Ecto neural progenitor cell (in vitro differentiated cells): ENCODE results near the gene OSM.
"Not testable (repeated sequence)": the region's sequence is repeated elsewhere in the genome, so short reads cannot be mapped to it uniquely, and the experiment has no call there.

Source experiments
- DNase-seq: peaks from one replicate; pipeline ENCODE4 v3.0.0-alpha.2; 2018; ENCODE audit warnings: low spot score

Gene OSM

DNA sequence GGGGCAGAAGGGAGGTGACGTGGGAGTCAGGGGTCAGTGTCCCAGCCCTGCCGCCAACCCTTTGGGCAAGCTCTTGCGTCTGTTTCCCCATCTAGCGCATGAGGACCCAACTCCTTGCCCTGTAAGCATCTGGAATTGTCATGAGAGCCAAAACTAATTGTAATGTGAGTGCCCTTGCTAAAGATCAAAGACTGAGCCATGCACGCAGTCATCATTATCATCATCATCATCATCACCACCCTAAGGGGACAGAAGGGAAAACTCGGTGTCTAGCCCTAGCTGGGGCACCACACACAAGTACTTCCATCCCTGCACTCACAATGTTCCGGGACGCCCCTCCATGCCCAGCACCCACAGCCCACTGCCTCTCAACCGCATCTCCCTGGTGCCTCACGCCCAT, 22.6 kb downstream of the OSM start:
- DNase-seq = no peak

DNA sequence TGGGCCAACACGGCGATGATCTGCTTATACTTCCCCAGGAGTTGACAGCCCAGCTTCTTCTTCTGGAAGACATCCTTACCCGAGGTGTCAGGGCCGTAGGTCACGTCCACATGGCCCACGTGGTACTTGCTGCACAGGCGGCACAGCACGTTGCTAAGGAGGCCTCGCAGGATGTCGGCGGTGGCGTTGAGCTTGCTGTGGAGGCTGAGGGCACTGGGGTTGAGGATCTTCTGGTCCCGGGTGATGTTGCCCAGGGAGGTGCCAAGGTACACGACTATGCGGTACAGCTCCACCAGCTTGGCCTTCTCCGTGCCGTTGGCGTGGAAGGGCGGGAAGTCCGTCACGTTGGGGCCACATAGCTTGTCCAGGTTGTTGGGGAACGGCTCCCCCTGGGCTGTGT, 23.0 kb downstream of the OSM start:
- no peak for DNase-seq

DNA sequence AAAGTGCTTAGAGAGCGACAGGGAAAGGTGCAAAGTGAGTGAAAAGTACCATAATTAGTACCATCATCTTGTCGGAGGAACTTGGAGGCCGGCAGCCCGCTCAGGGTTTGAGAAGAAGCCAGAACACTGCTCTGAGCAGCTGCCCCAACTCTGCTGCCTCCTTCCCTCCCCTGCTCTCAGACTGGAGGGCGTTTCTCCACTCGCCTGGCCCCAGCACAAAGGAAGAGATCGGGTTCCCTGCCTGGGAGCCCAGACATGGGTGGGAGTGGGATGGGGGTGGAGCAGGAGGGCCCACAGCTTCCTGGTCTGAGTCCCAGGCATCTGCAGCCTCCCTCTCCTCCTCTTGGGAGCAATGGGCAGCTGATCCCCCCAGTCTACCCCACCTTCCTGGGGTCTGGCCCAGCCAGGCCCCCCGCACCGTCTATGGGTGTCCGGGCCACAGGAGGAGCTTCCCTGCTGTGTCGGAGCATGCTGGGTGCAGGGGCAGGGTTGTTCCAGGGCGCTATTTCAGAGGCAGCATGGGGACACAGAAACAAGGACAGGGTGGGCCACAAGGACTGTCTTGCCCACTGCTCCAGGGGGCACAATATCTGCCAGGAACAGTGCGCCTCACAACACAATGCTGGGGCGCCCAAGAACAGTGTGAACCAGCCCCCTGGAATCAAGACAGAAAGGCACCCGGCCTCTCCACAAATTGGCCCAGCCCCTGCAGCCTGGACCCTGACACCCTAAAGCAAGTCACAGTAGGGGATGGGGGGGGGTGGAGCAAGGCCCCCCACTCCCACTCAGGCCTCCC, 24.9 kb downstream of the OSM start:
- DNase-seq = no peak

DNA sequence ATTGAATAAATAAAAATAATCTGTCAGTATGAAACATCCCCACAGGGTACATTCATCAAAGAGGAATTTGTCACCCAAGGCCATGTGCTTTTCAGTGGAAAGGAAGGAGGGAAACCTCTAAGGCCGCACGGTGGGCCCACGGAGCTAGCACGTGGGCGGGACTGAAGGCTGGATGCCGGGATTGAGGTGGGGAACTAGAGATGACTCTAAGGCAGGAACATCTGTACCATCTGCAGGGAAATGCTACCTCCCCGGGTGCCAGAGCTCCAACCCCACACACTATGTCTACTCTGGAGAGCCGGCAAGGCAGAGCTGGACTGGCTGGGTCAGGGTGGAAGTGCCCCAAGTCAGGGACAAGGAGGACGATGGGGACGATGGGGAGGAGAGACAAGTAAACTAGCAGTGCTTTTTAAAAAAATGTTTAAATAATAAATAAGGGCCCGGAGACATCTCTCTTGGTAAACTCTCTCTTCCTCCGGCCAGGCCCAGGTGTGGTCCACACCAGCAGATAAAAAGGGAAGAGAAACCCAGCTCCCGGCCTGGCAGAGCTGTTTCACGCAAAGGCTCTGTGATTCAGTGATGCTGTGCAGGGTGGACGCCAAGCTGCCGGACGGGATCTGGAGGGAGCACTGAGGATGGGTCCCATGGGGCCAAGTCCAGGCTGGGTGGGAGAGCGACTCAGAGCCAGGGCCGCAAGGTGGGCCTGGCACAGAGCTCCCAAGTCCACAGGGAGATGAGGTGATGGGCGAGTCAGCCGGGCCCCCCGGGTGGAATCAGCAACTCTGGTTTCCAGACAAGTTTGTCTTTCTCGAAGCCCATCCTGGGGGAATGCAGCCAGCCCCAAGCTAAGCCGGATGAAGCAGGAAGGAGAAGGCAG, 25.9 kb downstream of the OSM start:
- no peak for DNase-seq

DNA sequence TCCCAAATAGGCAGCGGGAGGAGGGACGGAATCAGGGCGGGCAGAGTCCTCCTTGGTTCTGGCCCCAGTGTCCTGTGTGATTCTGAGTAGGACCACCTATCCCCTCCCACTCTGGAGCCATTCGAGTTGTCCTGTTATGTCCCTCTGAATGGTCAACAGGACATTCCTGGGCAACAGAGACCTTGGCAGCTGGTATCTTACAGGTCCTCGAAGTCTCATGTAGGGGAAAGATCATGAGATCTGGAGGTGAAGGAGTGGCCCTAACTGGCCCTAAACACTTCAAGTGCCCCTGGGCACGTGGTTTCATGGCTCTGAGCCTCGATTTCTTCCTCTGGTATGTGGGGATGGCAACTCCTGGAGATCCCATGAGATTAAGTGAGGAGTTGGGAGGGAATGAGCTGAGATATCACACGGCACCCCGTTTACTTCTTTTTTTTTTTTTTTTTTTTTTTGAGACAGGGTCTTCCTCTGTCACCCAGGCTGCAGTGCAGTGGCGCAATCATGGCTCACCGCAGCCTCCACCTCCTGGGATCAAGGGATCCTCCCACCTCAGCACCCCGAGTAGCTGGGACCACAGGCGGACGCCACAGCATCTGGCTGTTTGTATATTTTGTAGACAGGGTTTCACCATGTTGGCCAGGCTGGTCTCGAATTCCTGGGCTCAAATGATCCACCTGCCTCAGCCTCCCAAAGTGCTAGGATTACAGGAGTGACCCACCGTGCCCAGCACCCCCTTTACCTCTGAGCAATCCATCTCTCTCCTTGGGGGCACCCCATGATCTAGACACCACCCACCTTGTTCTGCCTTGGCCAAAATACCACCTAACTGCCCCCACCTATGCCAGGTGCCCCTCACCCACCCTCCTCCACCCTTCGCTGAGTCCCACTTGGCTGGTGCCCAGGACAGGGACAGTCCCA, 26.9 kb downstream of the OSM start:
- no peak for DNase-seq

DNA sequence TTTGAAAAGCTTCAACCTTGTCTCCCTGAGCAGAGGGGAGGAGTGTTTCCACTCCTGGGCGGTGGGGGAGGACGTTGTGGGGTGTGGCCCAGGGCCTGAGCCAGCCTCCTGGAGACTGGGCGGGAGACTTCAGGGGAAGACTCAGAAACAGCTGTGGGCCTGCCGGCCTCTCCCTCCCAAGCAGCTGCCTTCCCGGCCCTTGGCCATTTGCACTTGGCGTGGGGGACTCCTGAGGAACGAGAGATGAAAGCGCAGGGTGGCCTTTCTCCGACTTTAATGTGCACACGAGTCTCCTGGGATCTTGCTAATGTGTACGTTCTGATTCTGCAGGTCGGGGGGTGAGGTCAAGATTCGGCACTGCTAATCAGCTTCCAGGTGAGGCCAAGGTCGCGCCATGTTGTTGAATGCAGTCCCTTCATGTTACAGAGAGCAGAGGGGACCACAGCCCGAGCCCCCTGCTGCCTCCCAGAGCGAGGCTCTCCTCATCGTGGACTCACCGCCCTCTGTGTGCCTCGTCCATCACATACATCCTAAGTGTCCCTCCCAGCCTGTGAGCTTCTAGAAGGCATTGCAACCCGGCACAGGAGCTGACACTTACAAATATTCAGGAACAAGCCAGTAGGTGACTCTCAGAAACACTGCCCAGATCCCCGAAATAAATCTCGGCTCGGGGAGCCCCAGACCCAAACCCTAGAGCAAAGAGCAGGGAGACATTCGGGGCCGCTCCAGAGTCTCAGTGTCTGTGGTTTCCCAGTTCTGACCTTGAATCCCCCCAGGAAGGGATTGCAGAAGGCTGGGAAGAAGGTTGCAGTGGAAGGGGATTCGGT, 27.8 kb downstream of the OSM start:
- DNase-seq = no peak

DNA sequence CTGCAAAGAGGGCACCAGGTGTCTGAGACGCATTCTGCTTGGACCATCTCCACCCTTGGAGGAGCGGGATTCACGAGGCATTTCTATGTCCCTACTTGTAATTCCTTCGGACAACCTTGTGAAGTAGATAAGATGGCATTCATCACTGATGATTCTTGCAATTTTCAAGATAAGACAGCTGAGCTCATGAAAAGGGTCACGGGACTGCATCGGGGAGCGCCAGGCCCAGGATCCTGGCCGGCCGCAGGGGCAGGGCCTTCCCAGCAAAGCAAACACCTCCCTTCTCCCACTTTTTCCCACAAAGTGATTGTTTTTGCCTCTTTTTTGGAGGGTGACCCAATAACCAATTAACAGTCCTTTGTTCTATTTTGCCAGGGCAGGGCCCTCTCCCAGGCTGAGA, 28.5 kb downstream of the OSM start:
- DNase-seq = no peak

DNA sequence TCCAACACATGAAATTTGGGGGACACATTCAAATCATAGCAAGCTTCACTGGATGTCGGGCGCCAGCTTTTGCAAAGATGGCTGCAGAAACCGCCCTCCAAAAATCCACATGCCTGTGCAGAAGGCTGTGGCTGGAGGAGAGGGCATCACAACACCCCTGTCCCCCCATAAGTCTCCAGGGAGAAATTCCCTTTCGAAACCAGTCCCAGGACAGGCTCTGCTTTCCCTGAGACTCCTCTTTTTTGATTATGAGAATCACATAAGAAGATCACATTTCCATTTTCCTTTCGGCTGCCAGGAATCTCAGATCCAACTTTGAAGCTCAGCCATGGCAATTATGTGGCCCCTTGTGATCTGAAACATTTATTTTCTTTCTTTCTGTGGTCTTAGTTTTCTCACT, 29.8 kb downstream of the OSM start:
- no peak for DNase-seq

DNA sequence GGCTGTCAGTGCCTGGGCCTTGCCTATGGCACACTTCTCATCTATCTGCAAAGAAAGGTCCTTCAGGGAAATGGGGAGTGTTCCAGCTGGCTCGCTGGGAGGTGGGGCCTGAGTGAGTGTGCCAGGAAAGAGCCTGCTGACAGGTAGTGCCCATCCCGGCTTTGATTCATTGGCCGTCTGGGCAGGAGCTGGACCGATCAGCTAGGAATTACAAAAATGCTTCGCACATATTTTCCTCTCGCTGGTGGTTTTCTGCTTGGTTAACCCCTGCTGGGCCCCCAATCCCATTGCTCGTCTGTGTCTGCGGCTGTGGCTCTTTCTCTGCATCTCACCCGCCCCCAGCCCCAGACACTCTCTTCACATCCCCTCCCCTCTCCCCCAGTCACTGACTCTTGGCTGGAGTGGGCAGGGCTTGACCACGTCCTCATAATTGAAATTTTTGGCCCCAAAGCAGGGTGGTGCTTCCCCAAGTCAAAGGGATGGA, 30.9 kb downstream of the OSM start:
- no peak for DNase-seq

DNA sequence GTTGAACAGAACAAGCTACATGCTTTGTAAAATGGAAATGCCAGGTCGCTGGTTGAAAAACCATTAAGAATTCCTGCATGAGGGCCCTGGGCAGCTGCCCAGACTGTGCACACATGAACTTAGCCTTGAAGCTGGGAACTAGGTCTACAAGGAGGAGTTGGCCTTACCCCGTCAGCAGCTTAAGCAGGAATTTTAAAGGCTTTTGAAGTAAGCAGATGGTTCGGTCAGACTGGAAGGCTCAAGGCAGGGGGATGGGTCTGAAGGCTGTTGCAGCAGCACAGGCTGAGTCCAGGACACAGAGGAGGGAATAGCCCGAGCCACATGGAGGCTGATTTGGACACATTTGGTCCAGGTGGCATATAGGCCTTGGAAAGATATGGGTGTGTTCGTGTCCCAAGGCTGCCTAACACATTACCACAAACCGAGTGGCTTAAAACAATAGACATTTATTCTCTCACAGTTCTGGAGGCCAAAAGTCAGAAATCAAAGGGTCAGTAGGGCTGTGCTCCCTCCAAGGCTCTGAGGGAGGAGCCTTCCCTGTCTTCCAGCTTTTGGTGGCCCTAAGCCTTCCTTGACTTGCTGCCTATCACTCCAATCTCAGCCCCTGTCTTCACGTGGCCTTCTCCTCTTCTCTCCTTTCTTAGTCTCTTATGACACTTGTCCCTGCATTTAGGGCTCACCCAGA, 31.7 kb downstream of the OSM start:
- no peak for DNase-seq

DNA sequence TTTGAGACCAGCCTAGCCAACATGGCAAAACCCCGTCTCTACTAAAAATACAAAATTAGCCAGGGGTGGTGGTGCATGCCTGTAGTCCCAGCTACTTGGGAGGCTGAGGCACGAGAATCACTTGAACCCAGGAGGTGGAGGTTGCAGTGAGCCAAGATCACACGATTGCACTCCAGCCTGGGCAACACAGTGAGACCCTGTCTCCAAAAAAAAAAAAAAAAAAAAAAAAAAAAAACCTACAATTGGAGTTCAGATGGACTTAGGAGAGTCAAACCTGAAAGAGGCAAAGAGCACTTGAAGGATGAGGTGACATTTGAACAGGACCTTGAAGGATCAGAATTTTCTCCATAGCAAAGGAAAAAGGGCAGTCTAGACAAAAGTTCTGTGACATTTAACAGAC, 32.3 kb downstream of the OSM start:
- not testable (repeated sequence) for DNase-seq

DNA sequence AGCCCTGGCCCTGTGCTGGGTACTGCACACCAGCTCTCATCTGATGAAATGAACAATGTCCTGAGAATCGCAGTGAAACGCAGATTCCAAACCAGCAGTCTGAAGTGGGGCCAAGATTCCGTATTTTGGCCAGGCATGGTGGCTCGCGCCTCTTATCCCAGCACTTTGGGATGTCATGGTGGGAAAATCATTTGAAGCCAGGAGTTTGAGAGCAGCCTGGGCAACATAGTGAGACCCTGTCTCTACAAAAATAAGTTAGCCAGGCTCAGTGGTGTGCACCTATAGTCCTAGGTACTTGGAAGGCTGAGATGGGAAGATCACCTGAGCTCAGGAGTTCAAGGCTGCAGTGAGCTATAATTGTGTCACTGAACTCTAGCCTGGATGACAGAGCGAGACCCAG, 33.1 kb downstream of the OSM start:
- no peak for DNase-seq

DNA sequence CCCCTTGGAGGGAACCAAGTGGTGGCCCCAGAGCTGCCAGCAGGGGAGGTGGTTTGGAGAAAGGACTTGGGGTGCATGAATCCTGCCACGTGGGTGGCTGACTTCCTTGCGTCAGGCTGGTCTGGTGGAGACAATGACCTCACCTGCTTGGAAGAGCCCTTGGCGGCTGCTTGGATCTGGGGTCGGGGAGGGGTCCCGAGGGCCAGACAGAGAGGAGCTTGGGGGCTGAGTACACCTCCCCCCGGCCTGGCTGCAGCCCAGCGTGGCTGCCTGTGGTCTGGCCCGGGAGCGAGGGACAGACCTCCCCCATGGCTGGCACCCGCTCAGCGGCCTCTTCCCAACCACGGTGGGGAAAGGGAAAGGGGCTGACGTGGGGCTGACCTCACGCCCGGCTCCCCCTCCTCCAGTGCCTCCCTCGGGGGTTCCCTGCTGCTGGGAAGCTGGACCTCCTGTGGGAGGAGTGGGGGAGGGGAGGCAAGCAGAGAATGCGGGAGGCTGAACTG, 33.9 kb downstream of the OSM start:
- DNase-seq = no peak

DNA sequence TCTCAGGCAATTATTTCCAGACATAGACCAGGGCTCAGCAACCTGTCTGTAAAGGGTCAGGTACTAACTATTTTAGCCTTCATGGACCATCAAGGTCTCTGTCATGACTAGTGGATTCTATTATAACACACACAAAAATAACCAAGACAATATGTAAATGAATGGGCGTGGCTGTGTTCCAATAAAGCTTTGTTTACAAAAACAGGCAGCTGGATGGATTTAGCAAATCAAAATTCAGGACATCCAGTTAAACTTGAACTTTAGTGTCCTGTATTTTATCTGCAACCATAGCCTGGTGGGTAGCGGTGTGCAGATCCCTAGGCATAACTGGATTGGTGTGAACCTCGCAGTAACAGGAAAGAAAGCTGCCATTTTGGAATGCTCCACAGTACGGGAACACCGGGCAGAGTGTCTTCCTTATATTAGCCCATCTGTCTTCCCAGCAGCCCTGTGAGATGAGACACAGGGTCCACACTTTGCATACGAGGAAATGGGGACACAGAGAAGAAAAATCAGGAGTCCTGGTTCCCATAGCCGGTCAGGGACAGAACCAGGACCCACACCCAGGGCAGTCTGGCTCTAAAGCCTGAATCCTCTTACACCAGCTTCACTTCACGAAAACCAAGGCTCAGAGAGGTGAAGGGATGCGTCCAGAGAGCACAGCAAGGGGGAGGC, 35.7 kb downstream of the OSM start:
- no peak for DNase-seq

DNA sequence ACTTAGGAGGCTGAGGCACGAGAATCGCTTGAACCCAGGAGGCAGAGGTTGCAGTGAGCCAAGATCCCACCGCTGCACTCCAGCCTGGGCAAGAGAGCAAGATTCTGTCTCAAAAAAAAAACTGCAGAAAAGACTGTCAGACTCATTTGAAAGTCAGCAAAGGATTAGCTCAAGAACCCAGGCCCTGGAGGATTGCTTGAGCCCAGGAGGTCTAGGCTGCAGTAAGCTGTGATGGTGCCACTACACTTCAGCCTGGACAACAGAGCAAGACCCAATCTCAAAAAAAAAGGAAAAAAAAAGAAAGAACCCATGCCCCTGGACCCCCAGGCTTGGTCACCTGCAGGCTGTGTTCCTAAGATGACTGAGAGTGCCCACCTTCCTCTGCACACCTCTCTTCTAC, 36.3 kb downstream of the OSM start:
- no peak for DNase-seq

DNA sequence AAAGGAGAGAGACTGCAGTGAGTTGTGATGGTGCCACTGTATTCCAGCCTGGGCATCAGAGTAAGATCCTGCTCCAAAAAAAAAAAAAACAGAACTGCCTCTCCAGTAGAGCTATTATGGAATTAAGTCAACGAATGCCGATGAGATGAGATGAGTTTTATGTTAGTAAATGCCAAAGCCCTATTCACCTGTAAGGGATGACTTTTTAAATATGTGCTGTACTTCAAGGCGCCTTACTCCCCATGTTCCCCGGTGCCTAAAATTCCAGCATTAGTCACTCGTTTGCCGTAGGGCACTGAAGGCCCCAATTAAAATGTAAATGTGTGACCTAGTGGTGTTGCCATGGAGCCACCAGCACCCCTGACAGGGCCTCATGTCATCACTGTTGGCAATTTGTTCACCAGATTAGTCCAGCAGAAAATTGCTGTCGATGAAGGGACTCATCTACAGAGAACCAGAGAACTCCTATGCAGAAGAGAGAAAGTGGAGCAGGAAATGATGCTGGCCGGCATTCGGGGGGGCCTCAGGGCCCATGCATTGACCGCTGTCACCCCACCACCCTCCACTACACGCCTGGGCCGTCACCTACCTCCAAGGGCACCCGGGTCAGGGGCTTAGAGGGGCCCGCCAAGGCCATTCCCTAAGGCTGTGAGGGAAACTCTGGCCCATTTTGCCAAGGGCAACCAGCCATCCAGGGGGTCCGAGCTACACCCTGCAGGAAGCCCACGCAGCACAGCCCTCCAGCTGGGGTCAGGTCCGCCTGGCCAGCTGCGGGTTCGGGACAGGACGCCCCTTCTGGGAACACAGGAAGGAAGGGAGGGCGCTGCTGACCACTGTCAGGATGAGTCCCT, 37.9 kb downstream of the OSM start:
- DNase-seq = no peak

DNA sequence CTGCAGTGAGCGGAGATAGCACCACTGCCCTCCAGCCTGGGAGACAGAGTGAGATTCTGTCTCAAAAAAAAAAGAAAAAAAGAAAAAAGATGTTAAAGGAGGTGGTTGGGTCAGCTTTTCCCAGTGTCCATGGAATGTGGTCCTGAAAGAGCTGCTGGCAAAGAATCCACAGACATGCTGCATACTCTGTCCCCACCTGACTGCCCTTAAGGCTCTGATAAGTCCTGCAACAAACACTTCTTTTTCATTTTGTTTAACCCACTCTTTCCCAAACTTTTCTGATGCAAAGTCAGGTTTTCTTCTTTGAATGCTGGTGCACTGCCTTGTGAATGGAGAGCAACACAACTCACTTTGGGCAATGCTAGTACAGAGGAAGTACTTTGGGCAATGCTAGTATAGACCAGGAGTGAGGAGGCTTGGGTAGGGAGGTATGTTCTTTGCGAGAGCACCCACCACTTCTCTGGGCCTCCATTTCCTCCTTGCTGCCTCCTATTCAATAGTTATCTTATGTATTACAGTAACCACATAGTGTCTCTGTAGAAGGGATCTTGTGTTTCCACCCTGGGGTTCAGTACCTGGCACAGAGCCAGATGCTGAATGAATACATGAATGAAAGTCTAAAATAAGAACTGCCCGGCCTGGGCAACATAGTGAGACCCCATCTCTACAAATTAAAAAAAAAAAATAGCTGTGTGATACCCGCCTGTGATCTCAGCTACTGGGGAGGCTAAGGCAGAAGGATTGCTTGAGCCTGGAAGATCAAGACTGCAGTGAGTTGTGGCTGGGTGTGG, 39.0 kb downstream of the OSM start:
- no peak for DNase-seq

DNA sequence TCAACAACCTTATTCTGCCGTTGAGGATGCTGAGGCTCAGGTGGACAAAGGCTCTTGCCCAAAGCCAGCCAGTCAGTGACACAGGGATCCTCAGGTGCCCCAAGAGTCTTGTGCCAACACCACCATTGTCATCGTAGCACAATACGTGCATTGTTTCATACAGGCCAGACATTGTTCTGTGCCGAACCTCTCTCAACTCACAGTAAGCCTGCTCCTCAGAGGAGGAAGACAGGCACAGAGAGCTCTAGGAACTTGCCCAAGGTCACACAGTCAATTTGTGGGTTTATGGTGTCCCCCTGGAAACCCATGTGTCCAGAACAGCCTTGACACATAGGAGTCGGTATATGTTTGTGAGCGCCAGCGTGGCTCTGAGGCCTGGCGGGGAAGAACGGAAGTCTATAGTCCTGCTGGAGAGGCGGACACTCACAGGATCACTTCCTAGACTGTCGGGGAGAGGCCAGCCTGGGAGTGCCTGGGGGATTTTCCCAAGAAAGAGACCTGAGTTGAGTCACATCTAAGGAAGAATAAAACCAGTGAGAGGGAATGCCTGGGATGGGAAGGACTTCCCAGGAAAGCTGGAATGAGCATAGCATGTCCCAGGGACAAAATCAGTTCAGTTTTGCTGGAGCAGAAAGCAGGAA, 40.3 kb downstream of the OSM start:
- no peak for DNase-seq
